ENCODE measurements around the gene CNPY1. TPM values are rescaled to one million over a fixed set of nuclear protein-coding genes. Genes with fewer than 3 reads are reported as not detected.
"Not testable (repeated sequence)": the region's sequence is repeated elsewhere in the genome, so short reads cannot be mapped to it uniquely, and the experiment has no call there.

The CNPY1 gene
- total RNA-seq, 4 donors from 2014 or later = 0.25 TPM; not detected in 3

- TF ChIP-seq POLR2A (IDR thresholded peaks at IDR 0.05) (no peak), CTCF (IDR thresholded peaks at IDR 0.05 in 4 of 5, conservative IDR thresholded peaks at IDR 0.05 in 1 of 5) (no peak)
- intact Hi-C loops (cut with DNase I; ENCODE audit: low total_unique reads) (no loop called here), in situ Hi-C loops (cut with MboI; ENCODE audit: low sequenced_read_pairs in 4 of 4) (no loop called here)
- no peak overlapping the region for H3K4me3 ChIP-seq
- no peaks in the 10 kb centered on the region for H3K36me3 ChIP-seq
- H3K27me3 ChIP-seq = peaks cover 0 to 4% (median 0%) of the 10 kb centered on the region in 3 donors
- no peak for ATAC-seq
- DNase-seq = no peak
- no peak overlapping the region for H3K27ac ChIP-seq
- H3K4me1 ChIP-seq = no peaks in the 10 kb centered on the region
- H3K9me3 ChIP-seq = no peaks in the 10 kb centered on the region
Measured at GRCh38 chr7:155567646-155568332, 21.4 kb upstream of the CNPY1 start.

- Histone ChIP-seq H3K27me3 (no peaks in the 10 kb centered on the region), H3K4me1 (no peaks in the 10 kb centered on the region), H3K4me3 (no peak overlapping the region), H3K36me3 (no peaks in the 10 kb centered on the region), H3K9me3 (no peaks in the 10 kb centered on the region), H3K27ac (no peak overlapping the region)
- TF ChIP-seq POLR2A (IDR thresholded peaks at IDR 0.05) = no peak
- no peak for TF ChIP-seq CTCF (IDR thresholded peaks at IDR 0.05 in 4 of 5, conservative IDR thresholded peaks at IDR 0.05 in 1 of 5)
- no peak for DNase-seq
- ATAC-seq = no peak
- intact Hi-C loops (cut with DNase I; ENCODE audit: low total_unique reads) = no loop called here
- in situ Hi-C loops (cut with MboI; ENCODE audit: low sequenced_read_pairs in 4 of 4) = no loop called here
Measured at GRCh38 chr7:155566011-155566836, 19.9 kb upstream of the CNPY1 start.

DNA sequence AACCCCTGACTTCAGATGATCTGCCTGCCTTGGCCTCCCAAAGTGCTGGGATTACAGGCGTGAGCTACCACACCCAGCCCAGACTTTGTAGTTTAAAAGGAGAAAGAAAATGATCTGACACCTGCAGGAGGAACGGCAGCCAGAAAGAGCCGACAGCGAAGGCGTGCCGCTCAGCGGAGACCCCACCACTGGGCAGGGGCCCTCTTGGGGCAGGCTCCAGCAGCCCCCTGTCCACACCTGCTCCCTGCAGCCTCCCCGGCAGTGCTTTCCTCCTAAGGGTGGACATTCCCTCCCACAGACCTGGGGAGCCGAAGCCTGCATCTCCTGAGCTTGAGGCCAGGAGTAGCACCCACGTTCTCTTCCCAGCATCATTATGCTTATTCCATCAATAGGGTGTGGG, 19.2 kb upstream of the CNPY1 start:
- Histone ChIP-seq H3K27me3 (no peaks in the 10 kb centered on the region), H3K4me3 (no peak overlapping the region), H3K4me1 (no peaks in the 10 kb centered on the region), H3K27ac (no peak overlapping the region), H3K9me3 (no peaks in the 10 kb centered on the region), H3K36me3 (no peaks in the 10 kb centered on the region)
- intact Hi-C loops (cut with DNase I; ENCODE audit: low total_unique reads) = no loop called here
- no peak for TF ChIP-seq CTCF (IDR thresholded peaks at IDR 0.05 in 4 of 5, conservative IDR thresholded peaks at IDR 0.05 in 1 of 5)
- no peak for TF ChIP-seq POLR2A (IDR thresholded peaks at IDR 0.05)
- ATAC-seq (no peak), DNase-seq (no peak)
- in situ Hi-C loops (cut with MboI; ENCODE audit: low sequenced_read_pairs in 4 of 4) = no loop called here

DNA sequence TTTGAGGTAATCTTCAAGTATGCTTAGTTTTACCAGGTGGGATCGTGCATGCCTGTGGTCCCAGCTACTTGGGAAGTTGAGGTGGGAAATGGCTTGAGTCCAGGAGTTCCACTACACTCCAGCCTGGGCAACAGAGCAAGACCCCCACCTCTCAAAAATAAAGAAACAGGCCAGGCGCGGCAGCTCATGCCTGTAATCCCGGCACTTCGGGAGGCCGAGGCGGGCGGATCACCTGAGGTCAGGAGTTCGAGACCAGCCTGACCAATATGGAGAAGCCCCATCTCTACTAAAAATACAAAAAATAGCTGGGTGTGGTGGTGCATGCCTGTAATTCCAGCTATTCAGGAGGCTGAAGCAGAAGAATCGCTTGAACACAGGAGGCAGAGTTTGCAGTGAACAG, 16.6 kb upstream of the CNPY1 start:
- DNase-seq; H3K27me3 ChIP-seq; H3K4me1 ChIP-seq; H3K36me3 ChIP-seq; H3K4me3 ChIP-seq; in situ Hi-C loops (cut with MboI; ENCODE audit: low sequenced_read_pairs in 4 of 4); ATAC-seq; H3K9me3 ChIP-seq; H3K27ac ChIP-seq; intact Hi-C loops (cut with DNase I; ENCODE audit: low total_unique reads): not testable (repeated sequence)

GRCh38 chr7:155562106-155562505, 15.7 kb upstream of the CNPY1 start:
- Histone ChIP-seq H3K27me3 (no peaks in the 10 kb centered on the region), H3K4me3 (no peak overlapping the region), H3K4me1 (no peaks in the 10 kb centered on the region), H3K9me3 (no peaks in the 10 kb centered on the region), H3K27ac (no peak overlapping the region), H3K36me3 (no peaks in the 10 kb centered on the region)
- DNase-seq (no peak), ATAC-seq (no peak)
- intact Hi-C loops (cut with DNase I; ENCODE audit: low total_unique reads) = no loop called here
- in situ Hi-C loops (cut with MboI; ENCODE audit: low sequenced_read_pairs in 4 of 4) = no loop called here
- TF ChIP-seq POLR2A (IDR thresholded peaks at IDR 0.05) (no peak), CTCF (IDR thresholded peaks at IDR 0.05 in 4 of 5, conservative IDR thresholded peaks at IDR 0.05 in 1 of 5) (no peak)

Data from gastrocnemius medialis (tissue), 4 donors.